GM23338 (cell line): ENCODE measurements around the gene DAB1. TPM values are rescaled to one million over a fixed set of nuclear protein-coding genes. Genes with fewer than 3 reads are reported as not detected.
A peak's percentile ranks its signal among the peaks of the same experiment; 100 is the strongest.

Source experiments
- ATAC-seq: fragments of 200-7000 bp; cut with Tn5 transposase; 3 replicates; pipeline ENCODE4 v1.9.1; 2020
- DNase-seq: peaks from one replicate; pipeline ENCODE4 v3.0.0-alpha.2; 2015; ENCODE audit warnings: low spot score
- H2AFZ ChIP-seq: fragments of 200-600 bp; sonication (generic); 2 replicates; pipeline ENCODE4 v1.8.0; 2016; ENCODE audit warnings: antibody characterized with exemption, mild to moderate bottlenecking, moderate library complexity
- H3F3A ChIP-seq: fragments of 200-600 bp; sonication (generic); replicated peaks from 2 replicates; pipeline ENCODE4 v1.8.0; 2017; ENCODE audit warnings: antibody characterized with exemption, mixed run types, low read depth
- H3K27ac ChIP-seq: fragments of 200-600 bp; sonication (generic); 2 replicates; pipeline ENCODE4 v1.6.1; 2016; ENCODE audit warnings: low read depth
- H3K27me3 ChIP-seq: fragments of 200-600 bp; sonication (generic); 2 replicates; pipeline ENCODE4 v1.8.0; 2016; ENCODE audit warnings: mild to moderate bottlenecking, mixed run types, moderate library complexity; ENCODE audit not compliant: insufficient read depth
- H3K36me3 ChIP-seq: fragments of 200-600 bp; sonication (generic); 2 replicates; pipeline ENCODE4 v1.8.0; 2016; ENCODE audit warnings: mild to moderate bottlenecking; ENCODE audit not compliant: insufficient read depth
- H3K4me1 ChIP-seq: fragments of 200-600 bp; sonication (generic); 2 replicates; pipeline ENCODE4 v1.8.0; 2016; ENCODE audit warnings: mild to moderate bottlenecking, moderate library complexity; ENCODE audit not compliant: insufficient read depth
- H3K4me2 ChIP-seq: fragments of 200-600 bp; sonication (generic); 2 replicates; pipeline ENCODE4 v1.7.1; 2017; ENCODE audit warnings: mixed run types
- H3K4me3 ChIP-seq: fragments of 200-600 bp; sonication (generic); 2 replicates; pipeline ENCODE4 v1.6.1; 2016; ENCODE audit warnings: mixed run types
- H3K79me2 ChIP-seq: fragments of 200-600 bp; sonication (generic); replicated peaks from 2 replicates; pipeline ENCODE4 v1.8.0; 2017; ENCODE audit warnings: mild to moderate bottlenecking; ENCODE audit not compliant: insufficient read depth
- H3K9me2 ChIP-seq: fragments of 200-600 bp; sonication (generic); 2 replicates; pipeline ENCODE4 v1.8.0; 2017; ENCODE audit not compliant: insufficient read depth
- H4K20me1 ChIP-seq: fragments of 200-600 bp; sonication (generic); replicated peaks from 2 replicates; pipeline ENCODE4 v1.8.0; 2017; ENCODE audit warnings: mild to moderate bottlenecking; ENCODE audit not compliant: insufficient read depth
- H3K27ac Mint-ChIP-seq: 2 replicates; pipeline ENCODE4 v1.8.0; 2020; ENCODE audit warnings: inconsistent platforms, mild to moderate bottlenecking, moderate library complexity, mixed read lengths
- H3K27me3 Mint-ChIP-seq: 3 replicates; pipeline ENCODE4 v1.8.0; 2022; ENCODE audit warnings: low read depth, mild to moderate bottlenecking, moderate library complexity, mixed read lengths, inconsistent platforms; ENCODE audit not compliant: insufficient read depth, poor library complexity
- H3K36me3 Mint-ChIP-seq: 3 replicates; pipeline ENCODE4 v1.8.0; 2021; ENCODE audit warnings: low read depth, mild to moderate bottlenecking, inconsistent platforms, moderate library complexity, mixed read lengths
- H3K4me1 Mint-ChIP-seq: 3 replicates; pipeline ENCODE4 v1.8.0; 2020; ENCODE audit warnings: mild to moderate bottlenecking, inconsistent platforms, mixed read lengths
- H3K4me3 Mint-ChIP-seq: 3 replicates; pipeline ENCODE4 v1.8.0; 2021; ENCODE audit warnings: moderate library complexity, mild to moderate bottlenecking, inconsistent platforms, mixed read lengths
- H3K9me3 Mint-ChIP-seq: 3 replicates; pipeline ENCODE4 v1.8.0; 2020; ENCODE audit warnings: moderate library complexity, mild to moderate bottlenecking, inconsistent platforms, mixed read lengths
- CREB1 ChIP-seq: fragments of 250-450 bp; sonication (Bioruptor Pico); IDR thresholded peaks from 2 replicates; pipeline ENCODE4 v1.5.0; 2020; ENCODE audit warnings: low read depth, mild to moderate bottlenecking, moderate library complexity
- CTCF ChIP-seq, 2 experiments: fragments of 200-600 bp in 1 of 2; sonication (generic) in 1 of 2; conservative IDR thresholded peaks; 2 replicates each; pipeline versions ENCODE4 v1.5.1 to v1.6.1; 2016 to 2017; ENCODE audit warnings: antibody characterized with exemption in 2 of 2, low read depth in 2 of 2, mild to moderate bottlenecking in 2 of 2, moderate library complexity in 1 of 2
- ETS1 ChIP-seq: IDR thresholded peaks from 2 replicates; pipeline ENCODE4 v1.6.1; 2016; ENCODE audit warnings: antibody characterized with exemption
- EZH2 ChIP-seq: fragments of 200-600 bp; sonication (generic); IDR thresholded peaks from one replicate; pipeline ENCODE4 v1.8.0; 2017; ENCODE audit warnings: antibody characterized with exemption, mild to moderate bottlenecking, low read depth; ENCODE audit not compliant: unreplicated experiment
- NANOG ChIP-seq: IDR thresholded peaks from 2 replicates; pipeline ENCODE4 v1.6.1; 2016; ENCODE audit warnings: antibody characterized with exemption, borderline replicate concordance
- REST ChIP-seq: IDR thresholded peaks from one replicate; pipeline ENCODE4 v1.6.1; 2018; ENCODE audit warnings: antibody characterized with exemption; ENCODE audit not compliant: unreplicated experiment
- STAT1 ChIP-seq: IDR thresholded peaks from one replicate; pipeline ENCODE4 v1.6.1; 2016; ENCODE audit warnings: antibody characterized with exemption; ENCODE audit not compliant: unreplicated experiment
- ZNF114 ChIP-seq: fragments of 250-450 bp; sonication (Bioruptor Pico); IDR thresholded peaks from 2 replicates; pipeline ENCODE4 v1.5.0; 2020; ENCODE audit warnings: mild to moderate bottlenecking, moderate library complexity
- ZNF331 ChIP-seq: fragments of 250-450 bp; sonication (Bioruptor Pico); IDR thresholded peaks from 2 replicates; pipeline ENCODE4 v1.5.0; 2020; ENCODE audit warnings: low read depth, mild to moderate bottlenecking, moderate library complexity
- ZNF462 ChIP-seq: fragments of 250-450 bp; sonication (Bioruptor Pico); IDR thresholded peaks from 2 replicates; pipeline ENCODE4 v1.5.0; 2020; ENCODE audit warnings: mild to moderate bottlenecking, moderate library complexity
- polyA plus RNA-seq: library from polyadenylated mRNA; unstranded; fragments of >200 nt; fragmentation: Nextera tagmentation; extraction: Ambion mirVana; gene quantifications from 2 replicates; pipeline ENCODE4 v1.2.1, GENCODE V29; 2016
- total RNA-seq: library from RNA; depleted of rRNA; stranded (reverse); fragments of >200 nt; shearing (Covaris generic); gene quantifications from 2 replicates; pipeline ENCODE4 v1.2.3, GENCODE V29; 2014

The DAB1 gene
- total and polyA plus RNA-seq, 2 experiments from 2014 or later: 12.8 to 14.5 TPM

GRCh38 chr1:57337623-57338022, 86.2 kb downstream of the DAB1 start:
- TF ChIP-seq EZH2: no peak
- TF ChIP-seq NANOG: no peak
- Histone ChIP-seq H3K4me2 (no peak overlapping the region), H3K27me3 (no peaks in the 10 kb centered on the region), H3K27ac (no peak overlapping the region), H3K4me1 (peaks cover 14% of the 10 kb centered on the region), H3K4me3 (no peak overlapping the region), H3F3A (no peaks in the 10 kb centered on the region), H3K36me3 (no peaks in the 10 kb centered on the region), H4K20me1 (no peaks in the 10 kb centered on the region), H3K9me2 (no peaks in the 10 kb centered on the region), H2AFZ (no peak overlapping the region), H3K79me2 (no peaks in the 10 kb centered on the region)
- Mint-ChIP-seq H3K4me1 (peaks cover 15% of the 10 kb centered on the region), H3K27me3 (peaks cover 3% of the 10 kb centered on the region), H3K9me3 (no peaks in the 10 kb centered on the region), H3K4me3 (no peak overlapping the region), H3K36me3 (peaks cover 1% of the 10 kb centered on the region; the same call in 2 of the 3 replicates), H3K27ac (no peak overlapping the region)
- ATAC-seq: no peak
- DNase-seq: no peak

GRCh38 chr1:57336793-57337192, 87.1 kb downstream of the DAB1 start:
- no peak overlapping the region for H3K27ac ChIP-seq
- no peaks in the 10 kb centered on the region for H3K9me2 ChIP-seq
- no peaks in the 10 kb centered on the region for H3K27me3 ChIP-seq
- H3K27me3 Mint-ChIP-seq: peaks cover 2% of the 10 kb centered on the region
- H3K4me3 Mint-ChIP-seq: no peak overlapping the region
- peaks cover 14% of the 10 kb centered on the region for H3K4me1 ChIP-seq
- H3K79me2 ChIP-seq: no peaks in the 10 kb centered on the region
- TF ChIP-seq ZNF462: no peak
- no peak for TF ChIP-seq EZH2
- no peak for TF ChIP-seq REST
- no peak for TF ChIP-seq CREB1 (CRISPR knock-in tag)
- TF ChIP-seq ETS1: no peak
- no peak for TF ChIP-seq ZNF331
- TF ChIP-seq ZNF114 (CRISPR knock-in tag): no peak
- no peak for TF ChIP-seq CTCF (conservative IDR thresholded peaks at IDR 0.05; ENCODE audit: low read depth in 2 of 2)
- TF ChIP-seq STAT1: no peak
- no peaks in the 10 kb centered on the region for H4K20me1 ChIP-seq
- no peaks in the 10 kb centered on the region for H3K9me3 Mint-ChIP-seq
- H3K4me1 Mint-ChIP-seq: peaks cover 15% of the 10 kb centered on the region
- H3K36me3 Mint-ChIP-seq: no peaks in the 10 kb centered on the region
- no peak overlapping the region for H2AFZ ChIP-seq
- H3K4me2 ChIP-seq: no peak overlapping the region
- H3F3A ChIP-seq: no peaks in the 10 kb centered on the region
- H3K4me3 ChIP-seq: no peak overlapping the region
- ATAC-seq (peak; percentile 74), DNase-seq (peak; percentile 15)
- no peak overlapping the region for H3K27ac Mint-ChIP-seq
- no peaks in the 10 kb centered on the region for H3K36me3 ChIP-seq
